GM18517 (cell line): ENCODE results near the gene LIG4.

ENCODE experiments used
- ATAC-seq: cut with Tn5 transposase; IDR thresholded peaks from one replicate; pipeline ENCODE4 v1.9.1; 2021; ENCODE audit warnings: mild to moderate bottlenecking, moderate library complexity; ENCODE audit not compliant: unreplicated experiment

Gene LIG4

DNA sequence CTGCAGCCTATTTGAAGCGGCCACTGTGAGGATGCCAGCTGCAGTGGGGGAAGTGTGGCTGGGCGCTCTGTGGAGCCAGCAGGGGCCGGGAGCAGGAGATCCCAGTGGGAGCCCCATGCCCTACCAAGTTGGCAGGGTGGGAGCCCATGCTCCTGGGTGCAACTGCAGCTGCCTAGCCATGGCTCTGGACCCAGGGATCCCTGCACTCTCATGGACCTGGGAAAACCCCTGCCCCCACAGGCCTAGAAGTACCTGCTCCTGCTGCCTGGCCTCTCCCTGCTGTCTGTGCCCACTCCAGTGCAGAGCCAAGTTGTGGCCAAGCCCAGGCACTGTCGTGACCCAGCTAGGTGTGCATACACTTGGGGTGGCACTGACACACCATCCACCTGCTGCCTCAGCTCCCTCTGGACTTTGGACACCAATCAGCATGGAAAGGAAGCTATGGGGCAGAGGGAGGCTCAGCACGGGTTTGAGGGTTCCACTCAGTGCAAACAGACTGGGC is 20.9 kb downstream of the LIG4 start:
- no peak for ATAC-seq

DNA sequence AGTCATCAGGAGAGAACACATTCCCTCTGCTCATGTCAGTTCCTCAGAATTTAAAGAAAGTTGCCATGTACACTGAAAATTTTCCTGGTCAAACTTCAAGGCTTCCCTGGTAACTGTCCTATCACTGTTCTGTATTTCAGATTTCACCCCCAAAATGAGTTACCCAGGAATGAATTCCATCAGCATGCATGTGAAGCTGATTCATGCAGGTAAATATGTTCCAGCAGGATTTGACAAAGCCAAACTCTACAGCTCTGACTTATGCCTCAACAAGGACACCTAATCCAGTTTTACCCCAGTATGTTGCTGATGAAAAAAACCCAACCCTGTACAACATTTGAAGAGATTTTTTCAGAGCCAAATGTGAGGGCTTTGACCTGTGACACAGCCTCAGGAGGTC is 21.5 kb downstream of the LIG4 start:
- ATAC-seq: no peak

DNA sequence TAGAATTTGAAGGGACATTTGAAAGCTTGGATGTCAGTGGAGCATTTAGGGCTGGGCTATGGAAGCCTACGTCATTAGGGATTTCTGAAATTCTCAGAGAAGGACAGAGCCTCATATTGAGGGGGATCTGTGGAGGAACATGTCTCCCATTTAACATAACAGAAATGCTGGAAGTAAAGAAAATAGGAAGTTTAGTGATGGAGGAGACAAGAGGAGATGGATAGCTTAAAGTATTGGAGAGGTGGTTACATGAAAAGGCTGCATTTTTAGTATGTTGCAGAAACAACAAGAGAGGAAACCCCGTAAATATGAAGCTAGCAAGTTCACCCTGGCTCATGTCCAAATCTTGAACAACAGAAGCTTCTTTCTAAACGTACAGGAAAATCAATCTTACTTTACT is 24.4 kb downstream of the LIG4 start:
- no peak for ATAC-seq

DNA sequence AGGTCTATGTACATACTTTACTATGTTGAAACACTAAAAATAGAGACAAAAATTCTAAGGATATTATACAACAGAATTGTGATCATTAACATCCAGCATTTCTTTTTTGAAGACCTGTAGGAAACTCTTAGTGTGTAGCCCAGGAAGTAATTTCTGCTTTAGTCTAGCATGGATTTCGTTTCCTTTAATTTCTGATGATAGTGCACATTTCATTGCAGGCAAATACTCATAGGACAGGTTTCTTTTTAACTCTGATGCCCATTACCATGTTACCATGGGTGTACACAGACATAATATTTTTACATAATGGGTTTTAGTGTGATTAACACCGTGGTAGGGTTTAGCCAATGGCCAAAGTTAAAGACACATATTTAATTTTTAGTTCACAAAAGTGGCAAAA is 27.1 kb downstream of the LIG4 start:
- ATAC-seq: no peak

DNA sequence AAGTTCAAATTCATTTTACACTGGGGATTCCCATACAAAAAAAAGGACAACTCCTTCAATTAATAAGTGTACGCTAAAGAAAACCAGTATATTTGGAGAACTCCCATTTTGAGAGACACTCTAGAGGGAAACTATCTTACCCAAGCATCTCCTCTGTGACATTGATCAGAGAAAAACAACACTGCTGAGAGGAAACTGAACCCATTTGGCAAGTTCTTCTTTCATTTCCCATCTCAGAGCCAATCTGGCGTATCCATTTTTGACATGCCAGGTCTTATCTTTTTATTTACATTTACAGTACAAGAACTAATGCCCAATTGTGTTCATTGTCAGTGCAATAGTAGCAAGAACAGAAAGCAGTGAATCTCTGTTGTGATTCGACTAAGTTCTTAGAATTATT is 30.1 kb downstream of the LIG4 start:
- no peak for ATAC-seq

DNA sequence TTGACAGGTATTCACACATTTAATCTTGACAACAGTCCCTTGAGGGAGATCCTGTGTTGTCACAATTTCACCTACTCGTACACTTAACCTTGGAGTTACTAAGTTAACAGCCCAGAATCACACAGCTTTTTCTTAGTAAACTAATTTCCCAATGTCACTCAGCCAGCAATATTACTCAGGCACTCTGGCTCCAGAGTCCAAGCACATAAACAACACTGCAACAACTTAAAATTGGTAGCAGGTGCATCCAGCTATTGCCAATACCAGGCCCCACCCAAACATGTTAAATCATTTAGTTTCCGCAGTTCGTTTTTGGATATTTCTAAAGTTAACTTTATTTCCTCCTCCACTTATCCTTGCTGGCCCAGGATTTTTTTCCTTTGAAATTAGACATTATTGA is 32.7 kb downstream of the LIG4 start:
- no peak for ATAC-seq

DNA sequence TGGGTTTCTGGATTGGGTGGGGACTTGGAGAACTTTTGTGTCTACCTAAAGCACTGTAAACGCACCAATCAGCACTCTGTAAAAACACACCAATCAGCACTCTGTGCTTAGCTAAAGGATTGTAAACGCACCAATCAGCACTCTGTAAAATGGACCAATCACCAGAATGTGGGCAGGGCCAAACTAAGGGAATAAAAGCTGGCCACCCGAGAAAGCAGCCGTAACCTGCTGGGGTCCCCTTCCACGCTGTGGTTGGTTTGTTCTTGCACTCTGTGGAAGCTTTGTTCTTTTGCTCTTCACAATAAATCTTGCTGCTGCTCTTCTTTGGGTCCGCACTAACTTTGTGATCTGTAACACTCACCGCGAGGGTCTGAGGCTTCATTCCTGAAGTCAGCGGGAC is 37.3 kb downstream of the LIG4 start:
- no peak for ATAC-seq

DNA sequence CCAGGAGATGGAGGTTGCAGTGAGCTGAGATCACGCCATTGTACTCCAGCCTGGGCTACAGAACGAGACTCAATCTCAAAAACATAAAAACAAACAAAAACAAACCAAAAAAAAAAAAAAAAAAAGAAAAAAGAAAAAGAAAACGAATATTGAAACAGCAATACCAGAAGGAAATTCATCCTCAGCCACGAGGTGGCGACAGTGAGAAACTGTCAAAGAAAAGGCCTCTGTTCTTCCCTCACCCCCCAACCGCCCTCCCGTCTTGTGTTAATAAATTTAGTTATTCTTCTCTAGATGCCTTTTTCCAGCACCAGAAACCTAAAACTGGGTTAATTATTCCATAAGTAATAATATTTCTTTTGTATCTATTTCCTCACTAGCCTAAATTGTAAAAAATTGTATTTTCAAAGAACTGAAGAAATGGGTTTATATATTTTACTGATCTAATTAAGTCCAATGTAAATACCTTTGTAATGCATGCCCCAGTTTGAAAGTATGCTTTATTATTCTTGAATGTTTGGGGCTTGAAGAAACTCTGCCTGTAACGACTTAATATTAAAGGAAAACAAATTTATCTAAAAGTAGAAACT is 38.6 kb downstream of the LIG4 start:
- ATAC-seq: peak; percentile 66

DNA sequence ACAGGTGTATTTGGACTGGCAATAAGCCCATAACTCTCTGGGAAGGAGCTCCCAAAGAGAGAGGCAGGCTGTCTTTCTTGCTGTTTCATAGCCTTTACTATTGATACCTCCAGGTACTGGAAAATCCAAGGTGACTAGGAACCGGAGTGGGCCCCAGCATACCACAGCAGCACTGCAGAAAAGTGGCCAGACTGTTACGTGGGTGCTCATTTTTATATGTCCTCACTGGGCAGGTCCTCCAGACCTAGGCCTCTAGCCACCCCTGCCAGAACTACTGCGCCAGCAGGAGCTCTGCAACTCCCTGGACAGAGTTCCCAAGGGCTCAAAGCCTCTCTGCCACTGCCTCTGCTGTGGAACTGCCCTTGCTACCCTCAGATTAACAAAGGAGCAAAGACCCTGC is 46.4 kb downstream of the LIG4 start:
- no peak for ATAC-seq

DNA sequence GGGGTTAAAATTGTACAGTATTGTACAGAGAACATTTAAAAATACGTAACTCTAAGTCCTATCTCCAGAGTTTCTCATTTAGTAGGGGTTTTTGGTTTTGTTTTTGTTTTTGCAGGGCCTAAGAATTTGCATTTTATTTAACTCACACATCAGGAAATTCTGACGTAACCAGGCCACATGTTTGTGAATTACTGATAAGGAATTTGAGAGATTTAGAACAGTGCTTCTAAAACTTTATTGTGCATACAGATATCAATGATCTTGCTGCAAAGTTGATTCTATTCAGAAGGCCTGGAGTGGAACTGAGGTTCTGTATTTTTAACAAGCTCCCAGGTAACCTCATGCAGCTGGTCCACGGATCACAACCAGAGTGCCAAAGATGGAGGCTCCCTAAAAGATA is 49.3 kb downstream of the LIG4 start:
- no peak for ATAC-seq

DNA sequence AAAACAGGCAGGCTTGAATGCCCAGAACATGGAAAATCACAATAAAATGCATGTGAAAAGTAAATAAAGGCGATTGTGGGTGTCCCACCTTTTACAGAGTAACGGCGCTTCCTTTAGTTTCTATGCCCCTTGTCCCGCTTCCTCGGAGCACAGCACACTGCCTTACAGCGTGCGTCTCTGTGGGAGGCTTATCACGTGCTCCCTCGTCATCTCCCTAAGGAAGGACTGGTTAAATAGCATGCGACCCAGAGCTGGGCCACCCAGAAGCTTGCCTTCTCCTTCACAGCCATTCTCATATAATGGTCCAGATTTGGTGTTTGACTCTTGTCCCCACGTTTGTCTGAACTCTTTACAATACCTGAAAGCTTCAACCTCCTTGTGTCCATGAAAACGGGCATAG is 56.6 kb downstream of the LIG4 start:
- no peak for ATAC-seq
